Epithelial cell of prostate (primary cell): Measurements from ENCODE around the gene UBE2E1.
"Not testable (repeated sequence)": the region's sequence is repeated elsewhere in the genome, so short reads cannot be mapped to it uniquely, and the experiment has no call there.

Experiments
- DNase-seq: peaks from one replicate; pipeline ENCODE4 v3.0.0-alpha.2; 2011; ENCODE audit warnings: low read depth, low spot score
- H3K27ac ChIP-seq: fragments of 450-650 bp; 2 replicates; pipeline ENCODE4 v1.5.1; 2017; ENCODE audit warnings: mild to moderate bottlenecking

Gene UBE2E1

DNA sequence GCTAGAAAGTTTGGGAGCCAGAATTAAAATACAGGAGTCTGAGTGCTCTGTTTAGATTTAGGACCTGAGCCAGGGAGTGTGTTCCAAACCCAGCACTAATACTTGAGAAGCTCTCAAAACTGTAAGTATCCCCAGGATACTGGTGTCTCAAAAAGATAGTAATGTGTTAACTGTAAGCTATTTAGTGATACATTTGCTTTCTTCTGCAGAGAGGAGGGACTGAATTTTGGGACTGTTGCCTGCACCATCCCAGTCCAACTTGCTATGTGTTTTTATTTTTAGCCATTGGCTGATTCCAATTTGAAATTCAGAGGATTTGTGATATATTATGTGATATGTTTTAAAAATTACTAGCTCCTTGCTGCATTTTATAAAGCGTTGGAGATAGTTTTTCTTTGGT, 31.5 kb downstream of the UBE2E1 start:
- no peak overlapping the region for H3K27ac ChIP-seq
- DNase-seq = no peak

DNA sequence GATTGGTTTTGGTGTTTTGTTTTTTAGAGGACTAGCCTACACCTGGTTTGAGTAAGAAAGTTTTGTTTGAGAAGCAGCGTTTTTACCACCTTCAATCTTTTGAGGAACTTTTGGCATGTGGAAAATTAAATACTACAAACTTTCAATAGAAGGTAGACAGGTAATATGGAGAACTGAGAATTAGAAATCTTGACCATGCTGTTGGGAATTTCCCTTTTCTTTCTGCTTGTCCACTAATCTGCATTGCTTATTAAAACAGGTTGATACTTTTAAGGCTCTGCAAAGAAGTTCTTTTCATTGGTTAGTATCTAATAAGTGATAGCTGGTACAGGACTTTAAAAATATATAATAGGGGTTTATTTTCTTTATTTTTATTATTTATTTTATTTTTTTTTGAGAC, 31.9 kb downstream of the UBE2E1 start:
- no peak overlapping the region for H3K27ac ChIP-seq

GRCh38 chr3:23840521-23840920, 34.8 kb downstream of the UBE2E1 start:
- no peak for DNase-seq
- no peak overlapping the region for H3K27ac ChIP-seq

More for the DNA sequence above, 31.9 kb downstream of the UBE2E1 start:
- no peak for DNase-seq

GRCh38 chr3:23843869-23844268, 38.1 kb downstream of the UBE2E1 start:
- no peak for DNase-seq
- no peak overlapping the region for H3K27ac ChIP-seq

GRCh38 chr3:23845326-23846216, 39.8 kb downstream of the UBE2E1 start:
- no peak for DNase-seq
- no peak overlapping the region for H3K27ac ChIP-seq

DNA sequence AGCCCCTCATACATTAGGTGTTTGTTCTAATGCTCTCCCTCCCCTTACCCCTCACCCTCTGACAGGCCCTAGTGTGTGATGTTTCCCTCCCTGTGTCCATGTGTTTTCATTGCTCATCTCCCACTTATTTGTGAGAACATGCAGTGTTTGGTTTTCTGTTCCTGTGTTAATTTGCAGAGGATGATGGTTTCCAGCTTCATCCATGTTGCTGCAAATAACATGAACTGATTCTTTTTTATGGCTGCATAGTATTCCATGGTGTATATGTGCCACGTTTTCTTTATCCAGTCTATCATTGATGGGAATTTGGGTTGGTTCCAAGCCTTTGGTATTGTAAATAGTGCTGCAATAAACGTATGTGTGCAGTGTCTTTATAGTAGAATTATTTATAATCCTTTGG, 43.7 kb downstream of the UBE2E1 start:
- DNase-seq, H3K27ac ChIP-seq: not testable (repeated sequence)

DNA sequence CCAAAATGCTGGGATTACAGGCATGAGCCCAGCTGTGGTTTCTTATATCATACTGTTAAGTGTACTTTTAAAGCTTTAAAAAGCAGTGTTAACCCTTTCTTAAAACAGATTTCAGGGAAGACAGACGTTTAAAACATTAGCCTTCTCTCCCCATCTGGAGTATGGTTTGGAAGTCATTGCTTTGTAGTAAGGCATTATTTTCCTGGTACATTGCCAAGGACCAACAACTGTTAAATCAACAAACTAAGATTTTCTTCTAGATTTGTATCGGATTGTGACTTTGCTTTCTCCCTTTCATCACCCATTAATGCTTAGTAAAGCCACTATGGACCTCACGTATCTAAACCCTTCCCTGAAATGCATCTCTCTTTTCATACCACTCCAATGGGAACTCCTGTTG, 50.5 kb downstream of the UBE2E1 start:
- no peak overlapping the region for H3K27ac ChIP-seq
- no peak for DNase-seq

GRCh38 chr3:23859012-23859743, 53.4 kb downstream of the UBE2E1 start:
- peak; percentile 12 for DNase-seq
- no peak overlapping the region for H3K27ac ChIP-seq

- DNase-seq = no peak
Measured at GRCh38 chr3:23859839-23860382, 54.2 kb downstream of the UBE2E1 start.

GRCh38 chr3:23861689-23862088, 55.9 kb downstream of the UBE2E1 start:
- no peak for DNase-seq
- no peak overlapping the region for H3K27ac ChIP-seq

More at GRCh38 chr3:23859839-23860382, 54.2 kb downstream of the UBE2E1 start:
- no peak overlapping the region for H3K27ac ChIP-seq

GRCh38 chr3:23863060-23863459, 57.3 kb downstream of the UBE2E1 start:
- no peak overlapping the region for H3K27ac ChIP-seq
- DNase-seq = no peak

DNA sequence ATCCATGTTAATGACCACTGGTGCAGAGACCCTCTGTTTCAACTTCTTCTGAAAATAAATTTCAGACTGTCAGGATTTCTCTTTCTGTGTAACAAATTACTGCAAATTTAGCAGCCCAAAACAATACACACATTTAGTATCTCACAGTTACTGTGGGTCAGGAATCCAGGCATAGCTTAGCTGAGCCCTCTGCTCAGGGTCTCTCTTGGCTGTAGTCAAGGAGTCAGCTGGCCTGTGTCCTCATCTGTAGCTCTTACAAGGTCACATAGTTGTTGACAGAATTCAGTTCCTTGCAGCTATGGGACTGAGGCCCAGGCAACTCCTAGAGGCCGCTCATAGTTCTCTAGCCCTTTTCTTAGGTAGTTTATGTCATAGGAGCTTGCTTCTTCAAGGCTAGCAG, 59.2 kb downstream of the UBE2E1 start:
- no peak overlapping the region for H3K27ac ChIP-seq
- DNase-seq = no peak

DNA sequence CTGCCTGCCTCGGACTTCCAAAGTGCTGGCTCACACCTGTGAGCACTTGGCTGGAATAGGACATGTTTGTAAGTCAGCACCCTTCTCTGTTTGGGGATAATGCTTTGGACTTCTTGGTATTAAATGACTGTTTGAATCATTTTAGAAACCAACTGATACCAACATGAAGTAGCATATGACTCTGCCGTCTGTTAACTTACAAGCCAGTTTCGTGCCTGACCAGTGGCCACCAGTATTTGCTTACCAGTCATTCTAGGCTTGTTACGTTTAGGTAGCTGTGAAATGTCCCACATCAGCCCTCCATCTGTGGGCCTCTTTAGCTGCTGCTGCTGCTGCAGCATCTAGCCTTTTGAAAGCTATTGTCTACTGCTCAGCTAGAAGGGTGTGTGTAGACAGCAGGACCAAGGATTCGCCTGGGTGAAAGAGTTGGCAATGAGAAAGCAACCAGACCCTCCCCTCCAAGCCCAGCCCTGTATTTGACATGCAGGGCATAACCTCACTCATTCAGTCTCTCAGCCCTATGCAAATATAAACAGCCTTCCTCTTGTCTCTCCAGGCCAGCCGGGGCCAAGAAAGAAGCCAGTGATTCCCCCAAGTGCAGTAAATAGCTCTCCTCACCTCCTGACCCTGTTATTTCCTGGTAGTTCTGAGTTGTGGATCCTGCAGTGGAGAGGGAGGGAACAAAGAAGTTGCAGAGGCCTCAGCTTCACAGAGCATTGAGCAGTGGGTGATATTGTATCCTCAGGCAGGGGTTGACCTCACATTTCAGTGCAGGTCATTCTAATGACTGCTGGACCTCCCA, 60.0 kb downstream of the UBE2E1 start:
- no peak overlapping the region for H3K27ac ChIP-seq

DNA sequence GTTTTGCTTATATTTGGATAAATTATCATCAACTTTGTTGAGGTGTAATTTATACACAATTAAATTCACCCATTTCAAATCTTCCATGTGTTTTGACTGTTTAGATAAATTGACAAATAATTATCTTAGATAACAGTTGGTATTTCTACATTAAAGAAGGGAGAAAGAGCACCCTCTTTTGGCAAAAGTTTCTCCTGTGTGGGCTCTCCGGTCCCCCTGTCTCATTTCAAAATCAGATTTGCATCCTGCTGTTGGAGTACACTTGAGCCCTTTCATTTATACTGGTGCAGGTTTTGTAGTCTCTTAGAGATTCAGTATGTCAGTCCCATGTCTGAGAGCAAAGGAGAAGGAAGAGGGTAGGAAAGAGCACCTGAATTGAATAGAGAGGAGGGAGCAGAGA, 61.6 kb downstream of the UBE2E1 start:
- no peak overlapping the region for H3K27ac ChIP-seq
- no peak for DNase-seq

More for the DNA sequence above, 60.0 kb downstream of the UBE2E1 start:
- DNase-seq = no peak

GRCh38 chr3:23867838-23868237, 62.1 kb downstream of the UBE2E1 start:
- no peak for DNase-seq
- no peak overlapping the region for H3K27ac ChIP-seq

GRCh38 chr3:23869977-23870662, 64.4 kb downstream of the UBE2E1 start:
- H3K27ac ChIP-seq = no peak overlapping the region
- DNase-seq = no peak

DNA sequence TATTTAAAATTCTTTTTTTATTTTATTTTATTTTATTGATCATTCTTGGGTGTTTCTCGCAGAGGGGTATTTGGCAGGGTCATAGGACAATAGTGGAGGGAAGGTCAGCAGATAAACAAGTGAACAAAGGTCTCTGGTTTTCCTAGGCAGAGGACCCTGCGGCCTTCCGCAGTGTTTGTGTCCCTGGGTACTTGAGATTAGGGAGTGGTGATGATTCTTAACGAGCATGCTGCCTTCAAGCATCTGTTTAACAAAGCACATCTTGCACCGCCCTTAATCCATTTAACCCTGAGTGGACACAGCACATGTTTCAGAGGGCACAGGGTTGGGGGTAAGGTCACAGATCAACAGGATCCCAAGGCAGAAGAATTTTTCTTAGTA, 64.9 kb downstream of the UBE2E1 start:
- not testable (repeated sequence) for H3K27ac ChIP-seq, DNase-seq

- DNase-seq, H3K27ac ChIP-seq: not testable (repeated sequence)
Measured at GRCh38 chr3:23871361-23871760, 65.6 kb downstream of the UBE2E1 start.

DNA sequence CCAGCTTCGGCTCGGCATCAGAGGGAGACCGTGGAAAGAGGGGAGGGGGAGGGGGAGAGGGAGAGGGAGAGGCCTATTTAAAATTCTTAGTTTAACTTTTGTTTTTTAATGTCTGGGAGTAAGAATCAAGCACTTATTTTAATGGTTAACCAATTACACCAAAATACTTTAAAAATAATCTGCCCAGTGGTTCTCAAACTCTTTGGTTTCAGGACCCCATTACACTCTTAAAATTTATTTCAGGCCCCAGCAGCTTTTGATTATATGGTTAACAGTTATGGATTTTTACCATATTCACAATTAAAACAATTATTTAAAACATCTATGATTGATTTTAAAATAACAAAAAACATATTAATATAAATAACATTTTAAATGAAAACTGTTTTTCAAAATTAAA, 66.6 kb downstream of the UBE2E1 start:
- no peak overlapping the region for H3K27ac ChIP-seq
- no peak for DNase-seq

GRCh38 chr3:23873941-23874340, 68.2 kb downstream of the UBE2E1 start:
- no peak overlapping the region for H3K27ac ChIP-seq
- DNase-seq = no peak
